Measurements from ENCODE around the gene EEA1. TPM values are rescaled to one million over a fixed set of nuclear protein-coding genes. Genes with fewer than 3 reads are reported as not detected.

Gene EEA1
- total RNA-seq, 1 experiment from 2014 or later: 14.9 TPM

DNA sequence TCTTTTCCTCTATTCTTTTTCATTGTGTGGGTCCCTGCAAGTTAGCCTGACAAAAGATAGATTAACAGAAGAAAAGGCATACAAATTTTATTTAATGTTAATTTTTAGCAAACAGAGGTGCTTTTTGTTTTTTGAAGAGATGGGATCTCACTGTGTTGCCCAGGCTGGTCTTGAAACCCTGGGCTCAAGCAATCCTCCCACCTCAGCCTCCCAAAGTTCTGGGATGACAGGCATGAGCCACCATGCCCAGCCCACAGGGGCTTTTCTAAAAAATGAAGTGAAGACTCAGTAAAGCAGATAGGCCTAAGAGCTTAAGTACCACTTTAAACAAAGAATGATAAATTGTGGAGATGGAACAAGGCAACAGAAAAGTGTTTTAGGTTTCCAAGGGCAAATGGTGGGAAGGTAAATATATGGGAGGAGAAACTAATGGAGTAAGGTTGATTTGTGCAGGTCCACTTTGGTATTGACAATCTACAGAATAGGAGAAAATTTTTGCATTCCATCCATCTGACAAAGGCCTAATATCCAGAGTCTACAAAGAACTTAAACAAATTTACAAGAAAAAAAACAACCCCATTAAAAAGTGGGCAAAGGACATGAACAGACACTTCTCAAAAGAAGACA, 18.6 kb upstream of the EEA1 start:
- no peaks in the 10 kb centered on the region for H3K27me3 Mint-ChIP-seq (ENCODE audit: low read depth)
- no peak overlapping the region for H3T11ph ChIP-seq (ENCODE audit: low read length)
- no peaks in the 10 kb centered on the region for H3K27me3 ChIP-seq (ENCODE audit: insufficient read depth, low read length)
- H3K27ac ChIP-seq (ENCODE audit: insufficient read length, low read depth, low read length): no peak overlapping the region
- peaks cover 0 to 14% of the 10 kb centered on the region in 2 experiments; a peak in 3 of 5 replicates for H3K9me3 Mint-ChIP-seq
- DNase-seq: no peak
- no peak overlapping the region for H3K27ac Mint-ChIP-seq
- H3K4me2 ChIP-seq (ENCODE audit: insufficient read depth, insufficient read length, low read length): no peak overlapping the region
- H2BK15ac ChIP-seq (ENCODE audit: low read depth, low read length): no peak overlapping the region
- no peaks in the 10 kb centered on the region for H3K79me1 ChIP-seq (ENCODE audit: insufficient read depth, low read depth, low read length, poor library complexity, severe bottlenecking)
- no peaks in the 10 kb centered on the region for H3K79me2 ChIP-seq (ENCODE audit: insufficient read depth, low read length)
- H2BK120ac ChIP-seq (ENCODE audit: low read depth, low read length, poor library complexity, severe bottlenecking): no peak overlapping the region
- H4K8ac ChIP-seq (replicated peaks; ENCODE audit: insufficient read length, low read depth, low read length): no peak overlapping the region
- H3K14ac ChIP-seq (ENCODE audit: insufficient read depth, low read length): no peak overlapping the region
- no peaks in the 10 kb centered on the region for H4K20me1 ChIP-seq (ENCODE audit: control insufficient read depth, insufficient read depth, insufficient read length)
- H3K9ac ChIP-seq (ENCODE audit: extremely low read depth, insufficient read length, low read length): no peak overlapping the region
- no peak overlapping the region for H3K4me3 Mint-ChIP-seq
- H3K4ac ChIP-seq (ENCODE audit: low read depth, low read length): no peak overlapping the region
- H2AFZ ChIP-seq (ENCODE audit: low read length): no peak overlapping the region
- H3K18ac ChIP-seq (ENCODE audit: insufficient read length, low read depth, low read length): no peak overlapping the region
- no peak overlapping the region for H2BK5ac ChIP-seq (ENCODE audit: insufficient read length, low read length)
- no peaks in the 10 kb centered on the region for H3K9me3 ChIP-seq (ENCODE audit: control insufficient read depth, low read depth, low read length)
- H2BK20ac ChIP-seq (ENCODE audit: low read depth, low read length, poor library complexity, severe bottlenecking): no peak overlapping the region
- H3K4me1 ChIP-seq (ENCODE audit: insufficient read depth, low read length): no peaks in the 10 kb centered on the region
- H3K4me1 Mint-ChIP-seq: peaks cover 8 to 10% of the 10 kb centered on the region in 2 experiments
- H3K23ac ChIP-seq (ENCODE audit: insufficient read length, low read depth, low read length): no peak overlapping the region
- H3K56ac ChIP-seq (ENCODE audit: insufficient read length, low read depth, low read length): no peak overlapping the region
- no peak overlapping the region for H4K5ac ChIP-seq (ENCODE audit: insufficient read length, low read depth, low read length)
- no peak overlapping the region for H2BK12ac ChIP-seq (ENCODE audit: insufficient read length, low read depth, low read length)
- H3K23me2 ChIP-seq (ENCODE audit: insufficient read length, low read depth, low read length, poor library complexity, severe bottlenecking): no peaks in the 10 kb centered on the region
- TF ChIP-seq, protein P1, sequence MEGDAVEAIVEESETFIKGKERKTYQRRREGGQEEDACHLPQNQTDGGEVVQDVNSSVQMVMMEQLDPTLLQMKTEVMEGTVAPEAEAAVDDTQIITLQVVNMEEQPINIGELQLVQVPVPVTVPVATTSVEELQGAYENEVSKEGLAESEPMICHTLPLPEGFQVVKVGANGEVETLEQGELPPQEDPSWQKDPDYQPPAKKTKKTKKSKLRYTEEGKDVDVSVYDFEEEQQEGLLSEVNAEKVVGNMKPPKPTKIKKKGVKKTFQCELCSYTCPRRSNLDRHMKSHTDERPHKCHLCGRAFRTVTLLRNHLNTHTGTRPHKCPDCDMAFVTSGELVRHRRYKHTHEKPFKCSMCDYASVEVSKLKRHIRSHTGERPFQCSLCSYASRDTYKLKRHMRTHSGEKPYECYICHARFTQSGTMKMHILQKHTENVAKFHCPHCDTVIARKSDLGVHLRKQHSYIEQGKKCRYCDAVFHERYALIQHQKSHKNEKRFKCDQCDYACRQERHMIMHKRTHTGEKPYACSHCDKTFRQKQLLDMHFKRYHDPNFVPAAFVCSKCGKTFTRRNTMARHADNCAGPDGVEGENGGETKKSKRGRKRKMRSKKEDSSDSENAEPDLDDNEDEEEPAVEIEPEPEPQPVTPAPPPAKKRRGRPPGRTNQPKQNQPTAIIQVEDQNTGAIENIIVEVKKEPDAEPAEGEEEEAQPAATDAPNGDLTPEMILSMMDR (conservative IDR thresholded peaks at IDR 0.05): no peak
- H4K91ac ChIP-seq (ENCODE audit: insufficient read length, low read depth, low read length): no peak overlapping the region
- H2AK5ac ChIP-seq (ENCODE audit: insufficient read length, low read length): no peak overlapping the region
- H3K36me3 Mint-ChIP-seq (ENCODE audit: insufficient read depth in 1 of 3, low read depth in 3 of 3): peaks cover 0 to 10% (median 5%) of the 10 kb centered on the region in 3 experiments; a peak in 5 of 7 replicates

Data from H9 (cell line).